ENCODE measurements around the gene INF2. TPM values are rescaled to one million over a fixed set of nuclear protein-coding genes. Genes with fewer than 3 reads are reported as not detected.

Gene INF2
- polyA plus RNA-seq, 1 donor (not counting 4 experiments of a cell fraction or from before 2014, with no cell fraction given) = 22.6 TPM

- Histone ChIP-seq H3K27me3 (ENCODE audit: control insufficient read depth, extremely low read depth, insufficient read depth, low read length) (no peaks in the 10 kb centered on the region), H3K36me3 (ENCODE audit: control insufficient read depth in 2 of 2, extremely low read depth in 1 of 2, insufficient read depth in 2 of 2, low read length in 2 of 2) (peaks cover 23% of the 10 kb centered on the region in 2 experiments), H3K4me1 (ENCODE audit: control insufficient read depth, extremely low read depth, insufficient read depth, low read length) (peaks cover 12% of the 10 kb centered on the region), H4K20me1 (ENCODE audit: control insufficient read depth, extremely low read depth, insufficient read depth, low read length) (peaks cover 3% of the 10 kb centered on the region), H2AFZ (ENCODE audit: control insufficient read depth, low read length) (no peak overlapping the region), H3K4me2 (ENCODE audit: control insufficient read depth, extremely low read depth, insufficient read depth, low read depth, low read length) (no peak overlapping the region), H3K9me3 (ENCODE audit: control insufficient read depth, low read depth, low read length) (no peaks in the 10 kb centered on the region), H3K27ac (ENCODE audit: control insufficient read depth, insufficient read depth, low read length) (no peak overlapping the region), H3K79me2 (ENCODE audit: control insufficient read depth, insufficient read depth, low read length) (peaks cover 39% of the 10 kb centered on the region), H3K4me3 (ENCODE audit: control insufficient read depth in 2 of 3, extremely low read depth in 1 of 3, insufficient read depth in 2 of 3, low read depth in 1 of 3, low read length in 3 of 3) (no peak overlapping the region), H3K9me1 (ENCODE audit: control insufficient read depth, extremely low read depth, insufficient read depth, low read length) (no peaks in the 10 kb centered on the region), H3K9ac (ENCODE audit: control insufficient read depth, extremely low read depth, insufficient read depth, low read length) (no peak overlapping the region)
- FAIRE-seq = no peak
- TF ChIP-seq CTCF (optimal IDR thresholded peaks at IDR 0.05 in 1 of 3, IDR thresholded peaks at IDR 0.05 in 1 of 3, conservative IDR thresholded peaks at IDR 0.05 in 1 of 3; ENCODE audit: extremely low read depth in 1 of 3, insufficient read depth in 2 of 3, low read length in 3 of 3) (no peak), EZH2 (IDR thresholded peaks at IDR 0.05; ENCODE audit: low read length) (no peak)
- no peak for DNase-seq (ENCODE audit: low read depth, low spot score)
- dilution Hi-C loops (cut with MboI; ENCODE audit: extremely low pct_ligation_motif_present, low sequenced_read_pairs) = loop anchor here (10.0 kb wide), 1 partner anchor 68 kb away; no protein-coding TSS in a partner anchor
These were observed 67.2 kb downstream of the INF2 start for GRCh38 chr14:104756477-104757237.

GRCh38 chr14:104757238-104757585 is 67.8 kb downstream of the INF2 start:
- Histone ChIP-seq H3K9me1 (ENCODE audit: control insufficient read depth, extremely low read depth, insufficient read depth, low read length) (no peaks in the 10 kb centered on the region), H3K9ac (ENCODE audit: control insufficient read depth, extremely low read depth, insufficient read depth, low read length) (no peak overlapping the region), H3K27ac (ENCODE audit: control insufficient read depth, insufficient read depth, low read length) (no peak overlapping the region), H3K4me1 (ENCODE audit: control insufficient read depth, extremely low read depth, insufficient read depth, low read length) (peaks cover 12% of the 10 kb centered on the region), H3K4me2 (ENCODE audit: control insufficient read depth, extremely low read depth, insufficient read depth, low read depth, low read length) (no peak overlapping the region), H3K27me3 (ENCODE audit: control insufficient read depth, extremely low read depth, insufficient read depth, low read length) (no peaks in the 10 kb centered on the region), H4K20me1 (ENCODE audit: control insufficient read depth, extremely low read depth, insufficient read depth, low read length) (peaks cover 3% of the 10 kb centered on the region), H3K4me3 (ENCODE audit: control insufficient read depth in 2 of 3, extremely low read depth in 1 of 3, insufficient read depth in 2 of 3, low read depth in 1 of 3, low read length in 3 of 3) (no peak overlapping the region), H3K79me2 (ENCODE audit: control insufficient read depth, insufficient read depth, low read length) (peaks cover 39% of the 10 kb centered on the region), H2AFZ (ENCODE audit: control insufficient read depth, low read length) (no peak overlapping the region), H3K9me3 (ENCODE audit: control insufficient read depth, low read depth, low read length) (no peaks in the 10 kb centered on the region), H3K36me3 (ENCODE audit: control insufficient read depth in 2 of 2, extremely low read depth in 1 of 2, insufficient read depth in 2 of 2, low read length in 2 of 2) (peaks cover 23% of the 10 kb centered on the region in 2 experiments)
- dilution Hi-C loops (cut with MboI; ENCODE audit: extremely low pct_ligation_motif_present, low sequenced_read_pairs) = loop anchor here (10.0 kb wide), 1 partner anchor 68 kb away; no protein-coding TSS in a partner anchor
- no peak for TF ChIP-seq EZH2 (IDR thresholded peaks at IDR 0.05; ENCODE audit: low read length)
- no peak for TF ChIP-seq CTCF (optimal IDR thresholded peaks at IDR 0.05 in 1 of 3, IDR thresholded peaks at IDR 0.05 in 1 of 3, conservative IDR thresholded peaks at IDR 0.05 in 1 of 3; ENCODE audit: extremely low read depth in 1 of 3, insufficient read depth in 2 of 3, low read length in 3 of 3)
- DNase-seq (ENCODE audit: low read depth, low spot score) (no peak), FAIRE-seq (no peak)

All from keratinocyte (primary cell).